WTC11 (cell line): ENCODE measurements around the gene TTLL5. TPM values are rescaled to one million over a fixed set of nuclear protein-coding genes. Genes with fewer than 3 reads are reported as not detected.

ENCODE experiments used
- ATAC-seq: fragments of 200-7000 bp; cut with Tn5 transposase; 2 replicates; pipeline ENCODE4 v1.10.0; 2021; ENCODE audit warnings: mild to moderate bottlenecking, moderate library complexity
- CTCF ChIA-PET: fragments of 300-600 bp; sonication (Branson Sonifier 250); formaldehyde crosslinking; loops from one replicate; lab custom pipeline; 2021; ENCODE audit warnings: antibody characterized with exemption; lab: Charles Lee
- POLR2A ChIA-PET: fragments of 350-600 bp; sonication (Branson Sonifier 250); formaldehyde crosslinking; loops from one replicate; lab custom pipeline; 2021; ENCODE audit warnings: antibody characterized with exemption; lab: Charles Lee
- DNase-seq: peaks from one replicate; pipeline ENCODE4 v3.0.0; 2021; ENCODE audit warnings: low spot score
- H3K27ac Mint-ChIP-seq: 2 replicates; pipeline ENCODE4 v1.8.0; 2021; ENCODE audit warnings: mixed read lengths
- H3K27me3 Mint-ChIP-seq: 2 replicates; pipeline ENCODE4 v1.8.0; 2021; ENCODE audit warnings: low read depth, mild to moderate bottlenecking, moderate library complexity, mixed read lengths
- H3K36me3 Mint-ChIP-seq: 2 replicates; pipeline ENCODE4 v1.8.0; 2021; ENCODE audit warnings: mixed read lengths
- H3K4me1 Mint-ChIP-seq: 2 replicates; pipeline ENCODE4 v1.8.0; 2022; ENCODE audit warnings: mixed read lengths
- H3K4me3 Mint-ChIP-seq: 2 replicates; pipeline ENCODE4 v1.8.0; 2021; ENCODE audit warnings: mild to moderate bottlenecking, moderate library complexity, mixed read lengths
- H3K9me3 Mint-ChIP-seq: 2 replicates; pipeline ENCODE4 v1.8.0; 2021; ENCODE audit warnings: mixed read lengths
- E2F1 ChIP-seq: sonication (generic); formaldehyde crosslinking; IDR thresholded peaks from 2 replicates; pipeline ENCODE4 v1.8.0; 2022; ENCODE audit warnings: mild to moderate bottlenecking, missing genetic modification reagents
- EMX1 ChIP-seq: fragments of 250-450 bp; sonication (Bioruptor Pico); IDR thresholded peaks from 2 replicates; pipeline ENCODE4 v1.8.0; 2021; ENCODE audit warnings: mild to moderate bottlenecking
- ERG ChIP-seq: fragments of 250-450 bp; sonication (Bioruptor Pico); IDR thresholded peaks from 2 replicates; pipeline ENCODE4 v1.8.0; 2021; ENCODE audit warnings: mild to moderate bottlenecking
- FOXP4 ChIP-seq: sonication (generic); formaldehyde crosslinking; IDR thresholded peaks from 2 replicates; pipeline ENCODE4 v1.8.0; 2022; ENCODE audit warnings: mild to moderate bottlenecking, missing genetic modification reagents
- MXD4 ChIP-seq: fragments of 250-450 bp; sonication (Bioruptor Pico); IDR thresholded peaks from 2 replicates; pipeline ENCODE4 v1.8.0; 2021; ENCODE audit warnings: mild to moderate bottlenecking, moderate library complexity, borderline replicate concordance
- PRRX2 ChIP-seq: fragments of 250-450 bp; sonication (Bioruptor Pico); IDR thresholded peaks from 2 replicates; pipeline ENCODE4 v1.8.0; 2021; ENCODE audit warnings: mild to moderate bottlenecking
- RORB ChIP-seq: fragments of 250-450 bp; sonication (Bioruptor Pico); IDR thresholded peaks from 2 replicates; pipeline ENCODE4 v1.9.0; 2021; ENCODE audit warnings: mild to moderate bottlenecking
- ZNF532 ChIP-seq: fragments of 250-450 bp; sonication (Bioruptor Pico); IDR thresholded peaks from 2 replicates; pipeline ENCODE4 v1.9.0; 2021; ENCODE audit warnings: mild to moderate bottlenecking, borderline replicate concordance
- ZNF671 ChIP-seq: fragments of 250-450 bp; sonication (Bioruptor Pico); IDR thresholded peaks from 2 replicates; pipeline ENCODE4 v1.8.0; 2021; ENCODE audit warnings: mild to moderate bottlenecking
- total RNA-seq: library from RNA; stranded (reverse); gene quantifications from 3 replicates; pipeline ENCODE4 v1.2.3, GENCODE V29; 2021
- TF ChIP-seq, protein P1 (sequence below): fragments of 200-600 bp; IDR thresholded peaks from 2 replicates; pipeline ENCODE4 v1.8.0; 2022; ENCODE audit warnings: antibody characterized with exemption
- TF ChIP-seq, protein P2 (sequence below): sonication (generic); formaldehyde crosslinking; IDR thresholded peaks from 2 replicates; pipeline ENCODE4 v1.8.1; 2022; ENCODE audit warnings: mild to moderate bottlenecking, moderate library complexity, missing genetic modification reagents
- TF ChIP-seq, protein P3 (sequence below): fragments of 250-450 bp; sonication (Bioruptor Pico); conservative IDR thresholded peaks from 2 replicates; pipeline ENCODE4 v1.9.0; 2021; ENCODE audit warnings: mild to moderate bottlenecking

Gene TTLL5
- total RNA-seq, 1 experiment from 2014 or later = 39.6 TPM

GRCh38 chr14:75993567-75994041, 332.6 kb downstream of the TTLL5 start:
- no peak overlapping the region for H3K27ac Mint-ChIP-seq
- no peaks in the 10 kb centered on the region for H3K27me3 Mint-ChIP-seq
- H3K4me1 Mint-ChIP-seq = no peaks in the 10 kb centered on the region
- H3K4me3 Mint-ChIP-seq = no peak overlapping the region
- POLR2A ChIA-PET = no interaction called here
- ATAC-seq (no peak), DNase-seq (no peak)
- no peak for TF ChIP-seq EMX1 (CRISPR knock-in tag)
- TF ChIP-seq ERG (CRISPR knock-in tag) = no peak
- TF ChIP-seq E2F1 = no peak
- no peak for TF ChIP-seq MXD4
- TF ChIP-seq FOXP4 = no peak
- TF ChIP-seq ZNF532 = no peak
- TF ChIP-seq RORB (CRISPR knock-in tag) = no peak
- no peak for TF ChIP-seq PRRX2 (CRISPR knock-in tag)
- TF ChIP-seq, protein P1, sequence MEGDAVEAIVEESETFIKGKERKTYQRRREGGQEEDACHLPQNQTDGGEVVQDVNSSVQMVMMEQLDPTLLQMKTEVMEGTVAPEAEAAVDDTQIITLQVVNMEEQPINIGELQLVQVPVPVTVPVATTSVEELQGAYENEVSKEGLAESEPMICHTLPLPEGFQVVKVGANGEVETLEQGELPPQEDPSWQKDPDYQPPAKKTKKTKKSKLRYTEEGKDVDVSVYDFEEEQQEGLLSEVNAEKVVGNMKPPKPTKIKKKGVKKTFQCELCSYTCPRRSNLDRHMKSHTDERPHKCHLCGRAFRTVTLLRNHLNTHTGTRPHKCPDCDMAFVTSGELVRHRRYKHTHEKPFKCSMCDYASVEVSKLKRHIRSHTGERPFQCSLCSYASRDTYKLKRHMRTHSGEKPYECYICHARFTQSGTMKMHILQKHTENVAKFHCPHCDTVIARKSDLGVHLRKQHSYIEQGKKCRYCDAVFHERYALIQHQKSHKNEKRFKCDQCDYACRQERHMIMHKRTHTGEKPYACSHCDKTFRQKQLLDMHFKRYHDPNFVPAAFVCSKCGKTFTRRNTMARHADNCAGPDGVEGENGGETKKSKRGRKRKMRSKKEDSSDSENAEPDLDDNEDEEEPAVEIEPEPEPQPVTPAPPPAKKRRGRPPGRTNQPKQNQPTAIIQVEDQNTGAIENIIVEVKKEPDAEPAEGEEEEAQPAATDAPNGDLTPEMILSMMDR = no peak
- TF ChIP-seq, protein P2, sequence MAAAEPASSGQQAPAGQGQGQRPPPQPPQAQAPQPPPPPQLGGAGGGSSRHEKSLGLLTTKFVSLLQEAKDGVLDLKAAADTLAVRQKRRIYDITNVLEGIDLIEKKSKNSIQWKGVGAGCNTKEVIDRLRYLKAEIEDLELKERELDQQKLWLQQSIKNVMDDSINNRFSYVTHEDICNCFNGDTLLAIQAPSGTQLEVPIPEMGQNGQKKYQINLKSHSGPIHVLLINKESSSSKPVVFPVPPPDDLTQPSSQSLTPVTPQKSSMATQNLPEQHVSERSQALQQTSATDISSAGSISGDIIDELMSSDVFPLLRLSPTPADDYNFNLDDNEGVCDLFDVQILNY (CRISPR knock-in tag) = no peak
- H3K9me3 Mint-ChIP-seq = no peaks in the 10 kb centered on the region
- CTCF ChIA-PET = interaction anchor here (0.5 to 1.5 kb wide), 4 partner anchors 11 to 87 kb away, joined by 3 to 4 read pairs (median 3); no protein-coding TSS in a partner anchor
- no peaks in the 10 kb centered on the region; the same call in 1 of the 2 replicates for H3K36me3 Mint-ChIP-seq

- Mint-ChIP-seq H3K4me1 (no peaks in the 10 kb centered on the region), H3K9me3 (no peaks in the 10 kb centered on the region), H3K4me3 (no peak overlapping the region), H3K27ac (no peak overlapping the region), H3K36me3 (peaks cover 5% of the 10 kb centered on the region), H3K27me3 (no peaks in the 10 kb centered on the region)
- POLR2A ChIA-PET = no interaction called here
- CTCF ChIA-PET = interaction anchor here (1.1 to 1.5 kb wide), 2 partner anchors 13 to 16 kb away, joined by 3 to 4 read pairs; no protein-coding TSS in a partner anchor
- TF ChIP-seq, protein P3, sequence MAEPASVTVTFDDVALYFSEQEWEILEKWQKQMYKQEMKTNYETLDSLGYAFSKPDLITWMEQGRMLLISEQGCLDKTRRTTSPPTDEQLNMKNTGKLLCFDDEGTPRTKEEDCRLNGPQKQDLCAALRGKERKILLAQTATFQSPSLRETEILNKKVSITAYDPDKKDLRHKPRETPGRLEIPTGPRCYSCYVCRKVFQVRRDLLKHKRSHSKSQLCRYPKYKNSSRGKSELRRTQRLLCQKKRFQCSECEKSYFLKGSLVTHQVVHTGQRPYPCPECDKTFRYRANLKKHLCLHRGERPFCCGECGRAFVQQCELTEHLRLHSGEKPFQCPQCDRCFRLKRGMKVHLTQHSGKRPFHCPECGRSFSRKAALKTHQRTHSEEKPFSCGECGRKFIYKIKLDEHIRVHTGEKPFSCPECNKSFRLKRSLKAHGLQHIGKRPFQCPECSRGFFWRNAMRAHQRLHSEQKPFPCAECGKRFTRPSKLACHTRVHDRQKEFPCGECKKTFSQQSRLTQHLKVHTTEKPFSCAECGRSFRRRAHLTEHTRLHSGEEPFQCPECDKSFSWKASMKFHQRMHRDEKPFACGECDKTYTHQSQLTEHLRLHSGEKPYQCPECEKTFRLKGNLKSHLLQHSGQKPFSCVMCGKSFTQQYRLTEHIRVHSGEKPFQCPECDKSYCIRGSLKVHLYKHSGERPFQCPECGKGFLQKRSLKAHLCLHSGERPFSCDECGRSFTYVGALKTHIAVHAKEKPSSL (CRISPR knock-in tag) = no peak
- no peak for TF ChIP-seq ZNF671
- no peak for DNase-seq
- no peak for ATAC-seq
Observed at GRCh38 chr14:75995372-75996041, 334.5 kb downstream of the TTLL5 start.
